GM19239 (cell line): ENCODE measurements around the gene TMEM89.

ENCODE experiments used
- DNase-seq: peaks from one replicate; pipeline ENCODE4 v3.0.0; 2011; ENCODE audit warnings: low spot score; ENCODE audit not compliant: insufficient read length
- FAIRE-seq: peaks from 2 replicates; lab custom pipeline; 2011; peaks lifted over from hg19 to GRCh38; lab: Jason Lieb, UNC

TMEM89 gene

DNA sequence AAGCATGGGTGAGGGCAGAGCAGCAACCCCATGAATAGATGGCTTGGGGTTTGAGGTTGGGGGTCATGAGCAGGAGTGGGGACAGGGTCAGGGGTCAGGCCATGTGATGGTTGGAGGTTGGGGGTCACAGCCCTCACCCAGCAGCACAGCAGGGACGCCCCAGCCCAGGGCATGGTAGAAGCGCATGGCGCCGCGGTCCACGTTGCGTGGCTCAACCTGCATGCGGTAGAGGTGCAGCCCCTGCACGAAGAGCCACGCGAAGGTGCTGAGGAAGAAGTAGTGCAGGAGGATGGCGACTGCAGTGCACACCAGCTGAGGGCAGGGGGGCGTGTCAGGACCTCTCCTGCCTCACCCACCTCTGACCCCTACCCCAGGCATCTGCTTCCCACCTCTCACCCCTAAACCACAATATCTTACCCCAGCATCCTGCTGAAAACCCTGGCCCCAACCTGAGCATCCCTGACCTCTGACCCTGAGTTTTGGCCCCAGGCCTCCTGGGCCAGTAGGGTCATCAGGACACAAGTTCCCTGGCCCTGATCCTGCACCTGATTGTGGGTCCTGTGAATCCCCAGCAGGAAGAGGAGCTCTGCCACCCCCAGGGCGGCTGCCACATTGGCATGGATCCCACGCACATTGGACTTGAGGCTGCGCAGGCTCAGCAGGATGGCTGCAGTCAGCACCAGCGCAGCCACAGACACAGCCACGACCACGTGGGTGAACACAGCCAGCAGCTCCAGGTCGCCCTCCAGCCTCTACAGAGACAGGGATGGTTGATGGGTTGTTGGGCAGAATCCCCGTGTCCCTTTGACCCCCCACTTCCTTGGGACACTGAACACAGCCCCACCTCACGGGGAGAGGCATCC lies 23.6 kb upstream of the TMEM89 start:
- no peak for DNase-seq
- no peak for FAIRE-seq

DNA sequence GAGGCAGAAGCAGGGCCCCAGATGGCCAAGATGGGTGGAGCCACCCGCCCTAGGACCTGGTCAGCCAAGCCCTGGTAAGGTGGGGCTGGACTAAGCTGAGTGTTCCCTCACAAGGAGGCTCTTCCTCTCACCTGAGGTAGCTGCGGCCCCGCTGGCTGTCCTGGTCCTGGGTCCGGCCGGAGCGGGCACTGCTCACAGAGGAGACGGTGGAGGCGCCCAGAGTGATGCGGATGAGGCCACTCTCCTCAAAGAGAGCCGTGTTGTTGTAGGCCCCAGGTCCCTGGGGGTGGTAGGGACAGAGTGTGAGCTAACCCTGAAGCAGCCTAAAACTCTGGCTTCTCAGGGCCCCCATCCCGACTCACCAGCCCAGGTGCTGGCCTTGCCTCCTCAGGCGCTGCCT lies 21.0 kb upstream of the TMEM89 start:
- DNase-seq (no peak), FAIRE-seq (no peak)

GRCh38 chr3:48641396-48641795 lies 19.8 kb upstream of the TMEM89 start:
- FAIRE-seq = no peak
- no peak for DNase-seq

DNA sequence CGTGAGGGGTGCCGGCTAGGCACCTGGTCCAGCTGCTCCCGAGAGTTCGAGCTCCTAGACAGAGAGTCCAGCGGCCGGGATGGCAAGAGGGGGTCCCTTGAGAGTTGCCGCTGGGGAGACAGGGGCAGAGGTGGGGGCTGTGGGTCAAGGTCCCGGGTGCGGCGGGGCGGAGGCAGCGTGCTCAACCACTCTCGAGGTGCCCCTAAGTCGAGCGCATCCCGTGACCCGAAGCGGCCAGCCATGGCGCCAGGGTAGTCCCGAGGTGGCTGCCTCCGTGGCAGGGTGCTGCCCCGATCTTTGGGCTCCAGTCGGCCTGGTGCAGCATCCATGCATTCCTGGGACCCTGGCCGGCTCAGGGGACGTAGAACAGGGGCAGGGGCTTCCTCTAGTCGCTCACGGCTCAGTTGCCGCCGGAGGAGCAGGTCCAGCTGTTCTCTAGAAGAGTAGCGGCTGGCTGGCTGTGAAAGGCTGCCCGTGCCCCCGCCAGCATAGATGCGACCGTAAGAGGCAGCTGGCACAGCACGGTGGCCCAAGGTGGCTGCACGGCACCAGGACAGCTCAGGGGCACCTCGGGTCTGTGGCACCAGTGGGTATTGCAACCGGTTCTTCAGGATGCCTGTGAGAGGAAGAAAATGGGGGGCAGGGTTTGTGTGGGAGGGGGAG lies 18.5 kb upstream of the TMEM89 start:
- no peak for DNase-seq
- no peak for FAIRE-seq

DNA sequence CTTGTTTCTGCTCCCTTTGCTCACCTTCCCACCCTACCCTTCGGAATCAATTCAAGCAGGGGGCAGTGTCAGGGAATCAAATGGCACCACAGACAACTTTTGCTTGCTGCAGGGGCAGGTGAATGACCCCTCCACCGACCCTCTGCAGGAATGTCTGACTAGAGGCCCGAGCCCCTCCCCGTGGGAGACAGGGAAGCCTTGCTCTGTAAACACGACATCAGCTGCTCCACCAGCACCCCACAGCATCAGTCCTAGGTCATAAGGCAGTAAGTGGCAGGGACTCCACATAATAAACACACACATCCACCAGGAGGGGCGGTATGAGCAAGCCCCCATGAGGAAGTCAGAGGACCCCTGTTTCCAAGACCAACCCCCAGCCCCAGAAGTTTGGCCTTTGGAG lies 15.7 kb upstream of the TMEM89 start:
- no peak for DNase-seq
- FAIRE-seq = no peak

DNA sequence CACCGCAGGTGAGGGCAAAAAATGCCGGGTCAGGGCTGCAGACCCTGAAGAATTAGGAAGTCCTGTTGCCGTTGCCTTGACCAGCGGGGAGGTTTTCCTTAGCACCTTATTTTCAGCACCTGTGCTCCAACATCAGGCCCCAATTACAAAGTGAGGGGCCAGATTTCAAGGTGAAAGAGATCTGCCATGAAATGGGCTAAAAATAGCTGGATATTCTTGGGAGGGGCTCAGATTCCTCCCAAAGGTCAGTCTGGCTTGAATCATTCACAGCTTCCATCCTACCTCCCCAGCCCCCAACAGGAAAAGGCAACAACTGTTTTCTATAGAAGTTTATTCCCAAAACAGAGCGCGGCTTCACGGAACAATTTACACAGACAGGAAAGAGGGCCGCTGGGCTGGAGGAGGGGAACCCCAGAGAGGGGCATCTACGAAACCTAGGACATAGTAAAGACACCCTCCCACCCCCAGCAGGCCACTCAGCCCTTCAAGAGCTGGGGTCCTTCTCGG lies 14.6 kb upstream of the TMEM89 start:
- no peak for FAIRE-seq

GRCh38 chr3:48635222-48636021 lies 13.9 kb upstream of the TMEM89 start, which contains the start of gene SLC26A6:
TSS of gene SLC26A6 (minus strand) at chr3:48635461. CDS start at chr3:48635393, 68 bp downstream.
- peak; percentile 96 for FAIRE-seq

More for the DNA sequence above, 14.6 kb upstream of the TMEM89 start:
- DNase-seq = no peak

DNA sequence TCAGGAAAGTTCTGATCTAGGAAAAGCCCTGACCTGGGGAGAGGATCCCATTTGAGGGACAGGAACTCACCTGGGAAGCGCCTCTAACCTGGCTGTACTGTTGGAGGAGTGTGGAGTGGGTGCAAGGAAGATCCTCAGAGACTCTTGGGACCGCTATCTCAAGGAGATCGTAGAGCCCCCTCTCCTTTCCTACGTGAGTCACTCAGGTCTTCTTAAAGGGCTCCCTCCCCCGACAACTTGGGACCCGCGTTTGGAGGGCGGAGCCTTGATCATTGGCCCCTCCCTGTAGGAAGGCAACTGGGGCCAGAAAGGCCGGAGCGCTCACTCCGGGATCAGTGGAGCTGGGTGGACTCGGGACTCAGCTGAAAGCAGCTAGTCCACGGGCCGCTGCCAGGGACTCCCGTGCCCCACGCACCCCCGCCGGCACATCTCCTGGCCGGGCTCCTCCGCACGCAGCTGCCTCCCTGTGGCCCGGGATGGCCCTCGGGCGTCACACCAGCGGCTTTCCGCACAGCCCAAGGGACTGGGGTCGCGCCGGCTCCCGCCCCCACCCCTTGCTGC lies 13.2 kb upstream of the TMEM89 start:
- FAIRE-seq = peak; percentile 85
- DNase-seq = peak; percentile 82

More at GRCh38 chr3:48635222-48636021, 13.9 kb upstream of the TMEM89 start, which contains the start of gene SLC26A6:
- DNase-seq = peak; percentile 99

- FAIRE-seq (no peak), DNase-seq (no peak)
Observed at GRCh38 chr3:48633743-48634142, 12.2 kb upstream of the TMEM89 start.

GRCh38 chr3:48633256-48633655 lies 11.7 kb upstream of the TMEM89 start:
- FAIRE-seq (no peak), DNase-seq (no peak)

- FAIRE-seq (no peak), DNase-seq (no peak)
Observed at GRCh38 chr3:48631516-48632448, 10.2 kb upstream of the TMEM89 start.

GRCh38 chr3:48630833-48631232 lies 9.3 kb upstream of the TMEM89 start:
- FAIRE-seq (no peak), DNase-seq (no peak)

DNA sequence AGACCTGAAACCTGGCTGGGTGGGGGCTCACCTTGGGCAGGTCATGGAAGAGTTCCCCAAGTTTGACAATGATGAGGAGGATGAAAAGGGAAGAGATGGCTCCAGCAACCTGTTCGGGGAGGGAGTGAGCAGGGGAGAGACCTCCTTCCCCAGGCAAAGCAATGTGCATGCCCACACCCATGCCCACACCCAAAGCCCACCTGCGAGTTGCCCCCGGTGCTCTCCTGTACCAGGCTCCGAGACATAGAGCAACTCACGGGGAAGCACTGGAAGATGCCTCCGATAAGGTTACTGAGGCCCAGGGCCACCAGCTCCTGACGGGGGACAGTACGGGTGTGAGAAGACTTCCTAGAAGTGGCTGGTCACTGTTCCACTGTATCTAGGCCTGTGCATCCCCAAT lies 8.8 kb upstream of the TMEM89 start:
- no peak for DNase-seq
- no peak for FAIRE-seq

GRCh38 chr3:48629894-48630293 lies 8.3 kb upstream of the TMEM89 start:
- FAIRE-seq (no peak), DNase-seq (no peak)

DNA sequence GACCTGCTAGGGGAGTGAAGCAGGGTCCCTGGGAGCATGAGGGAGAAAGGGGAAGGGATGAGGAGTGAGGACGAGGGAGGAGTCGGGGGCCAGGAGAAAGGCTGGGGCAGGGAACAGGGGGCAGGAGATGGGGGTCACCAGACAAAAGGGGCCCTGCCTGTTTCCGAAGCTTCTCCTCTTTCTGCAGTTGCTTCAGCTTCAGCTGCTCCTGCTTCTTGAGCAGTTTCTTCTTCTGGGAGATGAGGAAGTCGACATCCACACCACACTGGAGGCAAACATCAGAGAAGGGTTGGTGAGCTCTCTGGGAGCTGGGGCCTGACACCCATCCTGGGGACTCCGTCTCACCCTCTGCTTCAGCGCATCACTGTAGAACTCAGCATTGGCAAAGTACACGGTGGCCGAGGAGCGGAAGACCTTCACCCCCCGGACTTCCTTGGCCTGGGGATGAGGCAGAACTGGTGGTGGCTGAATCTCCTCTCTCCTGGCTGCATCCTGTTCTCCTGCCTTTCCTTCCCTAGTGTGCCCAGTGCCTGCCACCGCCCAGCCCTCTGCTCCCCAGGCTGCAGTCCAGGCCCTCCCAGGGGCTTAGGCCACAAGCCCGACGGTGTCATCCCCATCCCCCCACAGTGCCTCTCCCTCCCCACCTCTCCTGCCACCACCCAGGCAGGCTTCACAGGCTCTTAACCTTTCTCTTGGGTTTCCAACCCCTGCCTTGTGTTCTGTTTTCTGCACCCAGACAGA lies 6.9 kb upstream of the TMEM89 start:
- FAIRE-seq (no peak), DNase-seq (no peak)

GRCh38 chr3:48625600-48625999 lies 4.0 kb upstream of the TMEM89 start:
- FAIRE-seq = no peak
- DNase-seq = no peak

DNA sequence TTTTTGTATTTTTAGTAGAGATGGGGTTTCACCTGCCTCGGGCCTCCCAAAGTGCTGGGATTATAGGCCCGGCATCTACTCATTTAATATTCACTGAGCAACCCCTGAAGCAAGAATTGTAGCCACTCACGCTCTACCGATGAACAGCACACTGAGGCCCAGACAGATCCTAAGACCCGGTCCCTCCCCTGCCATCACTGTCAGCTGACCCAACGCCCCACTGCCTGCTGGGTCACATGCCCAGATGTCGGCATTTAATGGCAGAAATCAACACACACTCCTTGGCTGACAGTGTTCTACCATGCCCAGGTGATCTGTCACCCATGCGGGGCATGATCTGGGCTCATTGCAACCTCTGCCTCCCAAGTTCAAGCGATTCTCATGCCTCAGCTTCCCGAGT lies 3.2 kb upstream of the TMEM89 start:
- DNase-seq = no peak
- no peak for FAIRE-seq

DNA sequence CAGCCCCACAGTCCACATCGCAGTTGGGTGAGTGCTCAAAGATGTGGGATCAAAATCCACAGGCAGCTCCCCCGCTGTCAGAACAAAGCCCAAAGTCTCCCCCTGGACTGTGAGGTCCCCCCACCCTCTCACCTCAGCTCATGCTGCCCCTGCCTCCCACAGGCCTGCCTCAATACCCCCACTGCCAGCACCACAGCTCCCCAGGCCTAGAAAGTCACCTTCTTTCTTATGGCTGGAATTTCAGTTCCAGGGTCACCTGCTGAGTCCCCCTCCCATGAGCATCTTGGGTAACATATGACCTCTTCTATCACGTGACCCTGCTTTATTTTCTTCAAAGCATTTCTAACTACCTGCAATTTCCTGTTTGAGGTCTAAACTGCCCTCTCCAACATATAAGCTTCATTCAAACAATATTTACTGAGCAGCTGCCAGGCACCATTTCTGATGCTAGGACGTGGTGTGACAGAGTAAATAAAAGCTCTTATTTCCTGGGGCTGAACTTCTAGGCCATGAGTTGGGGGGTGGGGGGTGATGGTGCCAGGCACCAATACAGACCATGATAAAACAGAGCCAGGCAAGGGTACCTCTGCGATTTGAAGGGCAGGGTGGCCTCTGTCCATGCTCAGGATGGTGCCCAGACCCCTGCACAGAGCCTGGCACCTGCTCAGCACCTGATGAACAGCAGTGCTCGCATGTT lies 2.4 kb upstream of the TMEM89 start:
- FAIRE-seq (no peak), DNase-seq (no peak)
